ENCODE measurements around the gene RAD51B.
"Not testable (repeated sequence)": the region's sequence is repeated elsewhere in the genome, so short reads cannot be mapped to it uniquely, and the experiment has no call there.

The RAD51B gene

GRCh38 chr14:68434173-68434572 is 614.6 kb downstream of the RAD51B start:
- DNase-seq (ENCODE audit: low read depth in 2 of 2) = not testable (repeated sequence)

- not testable (repeated sequence) for DNase-seq (ENCODE audit: low read depth in 2 of 2)
These were observed 616.1 kb downstream of the RAD51B start for GRCh38 chr14:68435631-68436030.

GRCh38 chr14:68439676-68440075 is 620.1 kb downstream of the RAD51B start:
- DNase-seq (ENCODE audit: low read depth in 2 of 2) = no peak

- no peak for DNase-seq (ENCODE audit: low read depth in 2 of 2)
These were observed 621.2 kb downstream of the RAD51B start for GRCh38 chr14:68440820-68441219.

GRCh38 chr14:68441542-68441941 is 622.0 kb downstream of the RAD51B start:
- DNase-seq (ENCODE audit: low read depth in 2 of 2) = no peak

- no peak for DNase-seq (ENCODE audit: low read depth in 2 of 2)
These were observed 623.5 kb downstream of the RAD51B start for GRCh38 chr14:68442828-68443629.

- DNase-seq (ENCODE audit: low read depth in 2 of 2) = no peak
These were observed 625.0 kb downstream of the RAD51B start for GRCh38 chr14:68444449-68445168.

GRCh38 chr14:68446243-68447040 is 626.9 kb downstream of the RAD51B start:
- DNase-seq (ENCODE audit: low read depth in 2 of 2) = no peak

- no peak for DNase-seq (ENCODE audit: low read depth in 2 of 2)
These were observed 628.1 kb downstream of the RAD51B start for GRCh38 chr14:68447581-68448251.

- no peak for DNase-seq (ENCODE audit: low read depth in 2 of 2)
These were observed 628.8 kb downstream of the RAD51B start for GRCh38 chr14:68448252-68448902.

GRCh38 chr14:68449561-68450181 is 630.1 kb downstream of the RAD51B start:
- DNase-seq (ENCODE audit: low read depth in 2 of 2) = no peak

- no peak for DNase-seq (ENCODE audit: low read depth in 2 of 2)
These were observed 631.0 kb downstream of the RAD51B start for GRCh38 chr14:68450391-68451120.

GRCh38 chr14:68451696-68452373 is 632.3 kb downstream of the RAD51B start:
- no peak for DNase-seq (ENCODE audit: low read depth in 2 of 2)

GRCh38 chr14:68458253-68458652 is 638.7 kb downstream of the RAD51B start:
- DNase-seq (ENCODE audit: low read depth in 2 of 2) = no peak

GRCh38 chr14:68458840-68459469 is 639.4 kb downstream of the RAD51B start:
- DNase-seq (ENCODE audit: low read depth in 2 of 2) = no peak

- DNase-seq (ENCODE audit: low read depth in 2 of 2) = no peak
These were observed 640.0 kb downstream of the RAD51B start for GRCh38 chr14:68459480-68460136.

- DNase-seq (ENCODE audit: low read depth in 2 of 2) = no peak
These were observed 641.0 kb downstream of the RAD51B start for GRCh38 chr14:68460541-68460940.

- no peak for DNase-seq (ENCODE audit: low read depth in 2 of 2)
These were observed 641.5 kb downstream of the RAD51B start for GRCh38 chr14:68461086-68461485.
